Measurements from ENCODE around the gene ADAMTSL4. TPM values are rescaled to one million over a fixed set of nuclear protein-coding genes. Genes with fewer than 3 reads are reported as not detected.
"Not testable (repeated sequence)": the region's sequence is repeated elsewhere in the genome, so short reads cannot be mapped to it uniquely, and the experiment has no call there.

The ADAMTSL4 gene
- total and polyA plus RNA-seq, 7 experiments from 2014 or later = 0.14 to 27.7 (median 0.68) TPM

DNA sequence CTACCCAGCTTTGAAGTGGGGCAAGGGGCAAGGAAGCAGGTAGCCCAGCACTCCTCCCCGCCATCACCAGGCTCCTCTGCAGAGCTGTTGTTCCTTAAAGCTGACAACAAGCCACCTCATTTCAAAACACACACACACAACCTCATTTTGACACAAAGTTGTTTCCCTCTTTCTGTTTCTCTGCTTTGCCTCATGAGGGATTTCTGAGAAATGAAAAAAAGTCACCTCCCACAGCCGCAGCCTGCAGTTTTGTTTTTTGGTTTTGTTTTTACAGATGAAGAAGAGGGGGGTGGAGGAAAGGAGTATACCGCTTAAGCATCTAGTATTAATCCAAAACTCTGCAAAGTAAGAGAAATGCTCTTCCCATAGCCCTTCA lies 18.1 kb downstream of the ADAMTSL4 start:
- peaks cover 0 to 32% (median 10%) of the 10 kb centered on the region in 5 donors for H3K36me3 Mint-ChIP-seq
- H3K27me3 Mint-ChIP-seq = no peaks in the 10 kb centered on the region
- ChIA-PET CTCF (interaction anchor here (1.3 to 13.2 kb wide), 4 partner anchors 7 to 62 kb away, joined by 3 to 300 read pairs (median 138); partner anchors contain the start of genes ENSA and MCL1), POLR2A (interaction anchor here (0.7 to 13.8 kb wide), 9 partner anchors 11 to 590 kb away, joined by 3 to 1237 read pairs (median 4); partner anchors contain the start of genes ENSA, MCL1 and RPRD2)
- H3K27ac Mint-ChIP-seq = peak overlapping the region; percentile 96 to 100 (median 97)
- H3K4me1 Mint-ChIP-seq = peaks cover 40 to 94% (median 84%) of the 10 kb centered on the region in 7 donors
- H3K4me3 Mint-ChIP-seq = peak overlapping the region; percentile 84 to 95 (median 90)
- Histone ChIP-seq H3K9me3 (ENCODE audit: control insufficient read depth in 2 of 3, low read length in 3 of 3) (no peaks in the 10 kb centered on the region), H3K27ac (ENCODE audit: low read depth, low read length) (peak overlapping the region; percentile 97), H3K27me3 (ENCODE audit: control insufficient read depth in 2 of 2, insufficient read depth in 2 of 2, low read length in 2 of 2) (no peaks in the 10 kb centered on the region), H3K4me1 (ENCODE audit: control insufficient read depth in 2 of 2, insufficient read depth in 2 of 2, low read length in 2 of 2) (peaks cover 89 to 96% of the 10 kb centered on the region in 2 donors), H3K36me3 (ENCODE audit: control insufficient read depth in 2 of 3, insufficient read depth in 3 of 3, low read length in 3 of 3) (peaks cover 0 to 5% (median under 1%) of the 10 kb centered on the region in 3 experiments), H3K4me3 (ENCODE audit: low read length) (peak overlapping the region; percentile 73)
- peak; percentile 40 for ATAC-seq
- intact Hi-C loops (cut with micrococcal nuclease) = loop anchor here (1.0 to 10.0 kb wide), 6 partner anchors 8 to 490 kb away; partner anchors contain the start of genes CDC42SE1 (in 1 of the 2), CERS2 (in 1 of the 2), MCL1 (in 1 of the 2) and RPRD2 (in 1 of the 2)
- DNase-seq = peak in 8 of 9 donors; percentile 67 to 90 (median 83)
- peaks cover 0 to 6% (median 0%) of the 10 kb centered on the region in 11 donors for H3K9me3 Mint-ChIP-seq

DNA sequence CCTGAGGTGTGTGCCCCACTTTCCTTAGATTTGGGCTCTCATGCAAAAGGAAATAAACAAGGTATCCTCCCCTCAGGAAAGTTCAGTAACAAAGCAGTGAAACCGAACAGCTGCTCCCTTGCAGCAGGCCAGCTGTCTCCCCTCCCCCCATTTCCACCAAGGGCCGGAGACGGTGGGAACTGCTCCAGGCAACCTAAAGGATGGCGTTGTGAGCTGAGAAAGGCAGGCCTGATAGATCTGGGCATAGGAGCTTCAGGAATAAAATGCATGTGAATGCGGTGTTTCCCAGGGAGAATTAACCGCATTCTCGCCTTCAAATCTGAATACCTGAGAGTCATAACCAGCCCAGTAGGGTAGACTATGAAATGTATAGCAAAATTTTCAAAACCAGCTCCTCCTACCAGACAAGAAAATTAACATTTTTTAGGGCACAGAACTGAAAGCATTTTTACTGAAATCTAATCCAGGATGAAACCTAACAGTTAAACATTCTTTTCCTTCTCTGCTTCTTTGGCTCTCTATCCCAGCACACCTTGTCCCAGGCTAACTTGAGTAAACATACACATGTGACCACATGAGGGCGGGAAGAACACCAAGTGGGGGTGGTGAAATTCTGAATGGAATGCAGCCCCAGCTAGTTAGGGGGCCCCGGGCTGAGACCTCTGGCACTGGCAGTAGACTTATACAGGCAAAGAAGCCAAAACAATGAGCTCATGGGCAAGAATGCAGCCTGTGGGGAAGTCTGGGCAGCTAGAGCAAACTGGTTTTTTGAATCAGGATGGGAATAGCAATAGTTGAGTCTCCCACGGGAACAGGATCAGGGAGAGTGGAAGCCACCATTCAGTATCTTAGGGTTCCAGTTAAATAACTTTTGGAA lies 18.7 kb downstream of the ADAMTSL4 start:
- peak; percentile 5 for ATAC-seq
- ChIA-PET POLR2A (interaction anchor here (0.6 to 13.8 kb wide), 11 partner anchors 11 to 589 kb away, joined by 3 to 1237 read pairs (median 5); partner anchors contain the start of genes ENSA, MCL1 and RPRD2), CTCF (interaction anchor here (0.6 to 13.2 kb wide), 6 partner anchors 8 to 447 kb away, joined by 3 to 300 read pairs (median 4); partner anchors contain the start of genes ENSA and MCL1)
- Histone ChIP-seq H3K27ac (ENCODE audit: low read depth, low read length) (peak overlapping the region; percentile 97), H3K4me3 (ENCODE audit: low read length) (peak overlapping the region; percentile 73), H3K9me3 (ENCODE audit: control insufficient read depth in 2 of 3, low read length in 3 of 3) (no peaks in the 10 kb centered on the region), H3K36me3 (ENCODE audit: control insufficient read depth in 2 of 3, insufficient read depth in 3 of 3, low read length in 3 of 3) (peaks cover 1 to 6% (median 5%) of the 10 kb centered on the region in 3 experiments), H3K4me1 (ENCODE audit: control insufficient read depth in 2 of 2, insufficient read depth in 2 of 2, low read length in 2 of 2) (peaks cover 92 to 96% of the 10 kb centered on the region in 2 donors), H3K27me3 (ENCODE audit: control insufficient read depth in 2 of 2, insufficient read depth in 2 of 2, low read length in 2 of 2) (no peaks in the 10 kb centered on the region)
- Mint-ChIP-seq H3K4me3 (peak overlapping the region; percentile 84 to 95 (median 90)), H3K4me1 (peaks cover 41 to 95% (median 85%) of the 10 kb centered on the region in 7 donors), H3K27ac (peak overlapping the region; percentile 96 to 100 (median 97)), H3K27me3 (no peaks in the 10 kb centered on the region), H3K36me3 (peaks cover 0 to 36% (median 16%) of the 10 kb centered on the region in 5 donors), H3K9me3 (peaks cover 0 to 6% (median 0%) of the 10 kb centered on the region in 11 donors)
- peak in 5 of 9 donors; percentile 49 to 70 (median 62) for DNase-seq
- intact Hi-C loops (cut with micrococcal nuclease) = loop anchor here (1.0 to 10.0 kb wide), 7 partner anchors 7 to 489 kb away; partner anchors contain the start of genes CDC42SE1 (in 1 of the 2), CERS2 (in 1 of the 2), MCL1 (in 1 of the 2) and RPRD2 (in 1 of the 2)

DNA sequence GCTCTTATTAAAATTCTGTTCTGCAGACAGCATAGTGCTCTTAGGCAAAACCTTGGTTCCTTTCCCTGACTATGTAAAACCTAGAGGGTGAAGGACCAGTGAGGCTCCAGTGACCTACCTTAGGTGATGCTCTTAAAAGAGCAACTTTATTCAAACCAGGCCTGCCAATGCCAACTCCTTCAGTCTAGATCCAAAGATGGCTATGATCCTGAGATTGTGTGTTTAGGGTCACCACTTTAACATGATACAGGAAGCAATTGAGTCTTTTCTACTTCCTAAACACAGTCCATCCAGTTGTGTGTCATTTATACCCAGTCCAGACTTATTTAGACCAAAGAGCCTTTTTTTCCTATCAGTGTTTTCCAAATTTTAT lies 19.4 kb downstream of the ADAMTSL4 start:
- Mint-ChIP-seq H3K4me3 (peak overlapping the region; percentile 84 to 95 (median 90)), H3K9me3 (peaks cover 0 to 6% (median 0%) of the 10 kb centered on the region in 11 donors), H3K27me3 (no peaks in the 10 kb centered on the region), H3K4me1 (peaks cover 34 to 95% (median 83%) of the 10 kb centered on the region in 7 donors), H3K27ac (peak overlapping the region; percentile 96 to 100 (median 97)), H3K36me3 (peaks cover 0 to 40% (median 22%) of the 10 kb centered on the region in 5 donors)
- Histone ChIP-seq H3K4me3 (ENCODE audit: low read length) (peak overlapping the region; percentile 73), H3K9me3 (ENCODE audit: control insufficient read depth in 2 of 3, low read length in 3 of 3) (no peaks in the 10 kb centered on the region), H3K4me1 (ENCODE audit: control insufficient read depth in 2 of 2, insufficient read depth in 2 of 2, low read length in 2 of 2) (peaks cover 95 to 98% of the 10 kb centered on the region in 2 donors), H3K27me3 (ENCODE audit: control insufficient read depth in 2 of 2, insufficient read depth in 2 of 2, low read length in 2 of 2) (no peaks in the 10 kb centered on the region), H3K36me3 (ENCODE audit: control insufficient read depth in 2 of 3, insufficient read depth in 3 of 3, low read length in 3 of 3) (peaks cover 4 to 12% (median 11%) of the 10 kb centered on the region in 3 experiments), H3K27ac (ENCODE audit: low read depth, low read length) (peak overlapping the region; percentile 97)
- ChIA-PET CTCF (interaction anchor here (0.6 to 17.1 kb wide), 6 partner anchors 5 to 447 kb away, joined by 3 to 300 read pairs (median 138); partner anchors contain the start of gene MCL1), POLR2A (interaction anchor here (0.6 to 13.8 kb wide), 7 partner anchors 10 to 438 kb away, joined by 3 to 1237 read pairs (median 9); partner anchors contain the start of genes ENSA and MCL1)
- DNase-seq (peak in 1 of 9 donors; percentile 20), ATAC-seq (no peak)
- intact Hi-C loops (cut with micrococcal nuclease) = loop anchor here (1.0 to 10.0 kb wide), 4 partner anchors 8 to 489 kb away; partner anchors contain the start of genes CDC42SE1 (in 1 of the 2), CERS2 (in 1 of the 2) and RPRD2 (in 1 of the 2)

DNA sequence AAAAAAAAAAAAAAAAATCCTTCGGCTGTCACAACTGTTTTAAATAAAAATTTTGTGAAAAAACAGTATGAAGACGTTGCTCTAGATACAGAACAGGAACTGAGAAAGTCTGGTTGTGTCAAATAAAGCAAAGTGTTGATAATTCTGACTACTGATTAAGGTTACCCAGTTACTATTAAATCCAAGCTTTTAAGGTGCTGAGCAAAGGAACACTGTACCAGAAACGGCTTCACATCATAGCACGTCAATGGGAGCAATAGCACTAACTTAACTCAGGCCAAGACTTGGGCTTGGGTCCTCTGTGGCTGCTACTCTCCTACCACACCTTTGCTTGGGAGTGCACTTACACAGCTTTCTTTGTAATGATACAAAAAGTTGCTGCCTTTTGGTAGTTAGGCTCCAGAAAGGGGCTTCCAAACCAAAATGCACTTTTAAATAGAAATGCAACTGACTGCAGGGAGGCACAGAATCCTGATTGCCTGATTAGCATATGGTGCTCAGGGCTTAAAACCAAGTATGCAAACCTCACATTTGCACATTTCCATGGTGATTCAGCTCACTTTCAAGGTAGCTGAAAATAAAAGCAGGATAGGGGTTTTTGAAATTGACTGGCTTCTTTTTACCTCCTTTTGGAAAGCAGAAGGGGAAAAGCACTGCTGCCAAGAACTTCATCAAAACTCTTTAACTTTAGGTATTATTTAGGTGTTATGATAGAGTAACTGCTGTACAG lies 23.9 kb downstream of the ADAMTSL4 start:
- H3K4me3 ChIP-seq (ENCODE audit: low read length) = peak overlapping the region; percentile 56
- no peaks in the 10 kb centered on the region for H3K27me3 ChIP-seq (ENCODE audit: control insufficient read depth in 2 of 2, insufficient read depth in 2 of 2, low read length in 2 of 2)
- Mint-ChIP-seq H3K9me3 (peaks cover 0 to 4% (median 0%) of the 10 kb centered on the region in 11 donors), H3K27me3 (peaks cover 0 to 5% (median 0%) of the 10 kb centered on the region in 5 donors), H3K36me3 (peaks cover 24 to 75% (median 66%) of the 10 kb centered on the region in 5 donors), H3K27ac (peak overlapping the region; percentile 81 to 99 (median 97)), H3K4me3 (peak overlapping the region; percentile 88 to 99 (median 94)), H3K4me1 (peaks cover 40 to 75% (median 59%) of the 10 kb centered on the region in 7 donors)
- ATAC-seq (peak; percentile 1), DNase-seq (no peak)
- H3K4me1 ChIP-seq (ENCODE audit: control insufficient read depth in 2 of 2, insufficient read depth in 2 of 2, low read length in 2 of 2) = peaks cover 58 to 72% of the 10 kb centered on the region in 2 donors
- no peaks in the 10 kb centered on the region for H3K9me3 ChIP-seq (ENCODE audit: control insufficient read depth in 2 of 3, low read length in 3 of 3)
- ChIA-PET CTCF (interaction anchor here (1.0 to 17.1 kb wide), 2 partner anchors 10 to 47 kb away, joined by 3 to 300 read pairs; no protein-coding TSS in a partner anchor), POLR2A (interaction anchor here (0.6 to 18.9 kb wide), 9 partner anchors 8 to 1149 kb away, joined by 3 to 1237 read pairs (median 4); partner anchors contain the start of gene GOLPH3L)
- peaks cover 30 to 50% (median 47%) of the 10 kb centered on the region in 3 experiments for H3K36me3 ChIP-seq (ENCODE audit: control insufficient read depth in 2 of 3, insufficient read depth in 3 of 3, low read length in 3 of 3)
- intact Hi-C loops (cut with micrococcal nuclease) = loop anchor here (1.0 kb wide), 2 partner anchors 10 to 48 kb away; no protein-coding TSS in a partner anchor
- peak overlapping the region; percentile 97 for H3K27ac ChIP-seq (ENCODE audit: low read depth, low read length)

DNA sequence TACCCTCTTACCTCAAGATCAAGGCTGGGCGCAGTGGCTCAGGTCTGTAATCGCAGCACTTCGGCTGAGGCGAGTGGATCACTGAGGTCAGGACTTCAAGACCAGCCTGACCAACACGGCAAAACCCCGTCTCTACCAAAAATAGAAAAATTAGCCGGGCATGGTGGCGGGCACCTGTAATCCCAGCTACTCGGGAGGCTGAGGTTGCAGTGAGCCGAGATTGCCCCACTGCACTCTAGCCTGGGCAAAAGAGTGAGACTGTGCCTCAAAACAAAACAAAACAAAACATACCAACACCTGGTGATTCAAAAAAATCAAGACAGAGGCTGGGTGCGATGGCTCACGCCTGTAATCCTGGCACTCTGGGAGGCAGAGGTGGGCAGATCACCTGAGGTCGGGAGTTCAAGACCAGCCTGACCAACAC lies 24.5 kb downstream of the ADAMTSL4 start:
- H3K27me3 ChIP-seq (ENCODE audit: control insufficient read depth in 2 of 2, insufficient read depth in 2 of 2, low read length in 2 of 2); DNase-seq; H3K27me3 Mint-ChIP-seq; ATAC-seq; H3K9me3 ChIP-seq (ENCODE audit: control insufficient read depth in 2 of 3, low read length in 3 of 3); H3K9me3 Mint-ChIP-seq: not testable (repeated sequence)
- Histone ChIP-seq H3K27ac (ENCODE audit: low read depth, low read length) (peak overlapping the region; percentile 97), H3K4me1 (ENCODE audit: control insufficient read depth in 2 of 2, insufficient read depth in 2 of 2, low read length in 2 of 2) (peaks cover 52 to 66% of the 10 kb centered on the region in 2 donors), H3K4me3 (ENCODE audit: low read length) (peak overlapping the region; percentile 56), H3K36me3 (ENCODE audit: control insufficient read depth in 2 of 3, insufficient read depth in 3 of 3, low read length in 3 of 3) (peaks cover 35 to 56% (median 52%) of the 10 kb centered on the region in 3 experiments)
- H3K27ac Mint-ChIP-seq = peak overlapping the region; percentile 81 to 99 (median 97)
- H3K4me3 Mint-ChIP-seq = peak overlapping the region; percentile 88 to 99 (median 94)
- H3K4me1 Mint-ChIP-seq = peaks cover 34 to 69% (median 53%) of the 10 kb centered on the region in 7 donors
- ChIA-PET CTCF (interaction anchor here (1.0 to 17.1 kb wide), 3 partner anchors 10 to 47 kb away, joined by 3 to 300 read pairs (median 4); no protein-coding TSS in a partner anchor), POLR2A (interaction anchor here (0.7 to 18.9 kb wide), 6 partner anchors 8 to 124 kb away, joined by 3 to 1237 read pairs (median 48); partner anchors contain the start of genes ENSA and GOLPH3L)
- intact Hi-C loops (cut with micrococcal nuclease) = loop anchor here (1.0 kb wide), 2 partner anchors 10 to 48 kb away; no protein-coding TSS in a partner anchor
- H3K36me3 Mint-ChIP-seq = peaks cover 27 to 79% (median 72%) of the 10 kb centered on the region in 5 donors

Measured in naive thymus-derived CD4-positive, alpha-beta T cell (primary cell).